GM12874 (cell line): ENCODE measurements around the gene KCNJ15.

Source experiments
- TF ChIP-seq, protein P1 (sequence below): IDR thresholded peaks from 2 replicates; pipeline ENCODE4 v1.5.1; 2011; ENCODE audit warnings: low read depth, mild to moderate bottlenecking, control low read depth, low read length, moderate library complexity; ENCODE audit not compliant: insufficient read depth

Gene KCNJ15

GRCh38 chr21:38257667-38258066 lies 876 bp downstream of the KCNJ15 start:
- TF ChIP-seq, protein P1, sequence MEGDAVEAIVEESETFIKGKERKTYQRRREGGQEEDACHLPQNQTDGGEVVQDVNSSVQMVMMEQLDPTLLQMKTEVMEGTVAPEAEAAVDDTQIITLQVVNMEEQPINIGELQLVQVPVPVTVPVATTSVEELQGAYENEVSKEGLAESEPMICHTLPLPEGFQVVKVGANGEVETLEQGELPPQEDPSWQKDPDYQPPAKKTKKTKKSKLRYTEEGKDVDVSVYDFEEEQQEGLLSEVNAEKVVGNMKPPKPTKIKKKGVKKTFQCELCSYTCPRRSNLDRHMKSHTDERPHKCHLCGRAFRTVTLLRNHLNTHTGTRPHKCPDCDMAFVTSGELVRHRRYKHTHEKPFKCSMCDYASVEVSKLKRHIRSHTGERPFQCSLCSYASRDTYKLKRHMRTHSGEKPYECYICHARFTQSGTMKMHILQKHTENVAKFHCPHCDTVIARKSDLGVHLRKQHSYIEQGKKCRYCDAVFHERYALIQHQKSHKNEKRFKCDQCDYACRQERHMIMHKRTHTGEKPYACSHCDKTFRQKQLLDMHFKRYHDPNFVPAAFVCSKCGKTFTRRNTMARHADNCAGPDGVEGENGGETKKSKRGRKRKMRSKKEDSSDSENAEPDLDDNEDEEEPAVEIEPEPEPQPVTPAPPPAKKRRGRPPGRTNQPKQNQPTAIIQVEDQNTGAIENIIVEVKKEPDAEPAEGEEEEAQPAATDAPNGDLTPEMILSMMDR: no peak

DNA sequence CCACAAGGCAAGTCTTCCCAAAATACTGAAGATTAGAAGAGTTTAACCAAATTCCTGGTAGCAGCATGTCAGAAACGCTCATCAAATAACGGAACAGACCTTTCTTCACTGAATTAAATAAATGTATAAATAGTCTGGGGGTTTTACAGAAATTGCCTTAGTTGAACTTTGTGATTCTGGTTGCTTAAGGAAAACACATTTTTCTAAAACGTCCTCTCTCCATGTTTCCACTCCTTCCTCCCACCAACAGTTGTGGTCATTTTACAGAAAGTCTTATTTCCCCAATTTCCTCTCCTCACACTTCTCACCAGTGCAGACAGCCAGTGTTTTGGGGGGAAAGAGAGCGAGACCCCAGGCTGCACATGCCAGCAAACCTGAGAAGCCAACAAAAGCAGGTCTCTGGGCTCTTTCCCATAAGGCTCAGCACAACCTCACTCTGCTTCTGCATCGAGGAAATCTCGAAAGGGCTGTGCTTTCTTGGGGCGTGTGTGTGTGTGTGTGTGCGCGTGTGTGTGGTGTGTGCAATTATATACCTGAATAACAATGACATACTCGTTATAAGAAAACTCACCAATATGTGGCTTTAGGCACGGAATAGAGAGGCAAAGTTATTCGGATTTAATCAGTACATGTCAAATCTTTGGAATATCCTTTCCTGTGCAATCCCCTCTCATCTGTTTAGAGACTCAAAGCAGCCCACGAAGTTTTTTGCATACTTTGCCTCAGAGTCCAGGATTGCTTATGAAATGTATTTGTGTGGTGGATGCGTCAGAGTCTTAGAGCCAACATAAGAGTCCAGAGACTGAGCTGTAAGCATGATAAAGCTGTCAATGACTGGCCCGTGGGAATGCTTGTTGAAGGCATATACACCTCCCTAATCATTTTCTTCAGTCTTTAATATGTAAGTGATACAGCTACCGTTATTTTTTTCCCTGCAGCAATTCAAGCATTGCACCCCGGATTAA lies 2.0 kb downstream of the KCNJ15 start:
- TF ChIP-seq, protein P1: no peak

DNA sequence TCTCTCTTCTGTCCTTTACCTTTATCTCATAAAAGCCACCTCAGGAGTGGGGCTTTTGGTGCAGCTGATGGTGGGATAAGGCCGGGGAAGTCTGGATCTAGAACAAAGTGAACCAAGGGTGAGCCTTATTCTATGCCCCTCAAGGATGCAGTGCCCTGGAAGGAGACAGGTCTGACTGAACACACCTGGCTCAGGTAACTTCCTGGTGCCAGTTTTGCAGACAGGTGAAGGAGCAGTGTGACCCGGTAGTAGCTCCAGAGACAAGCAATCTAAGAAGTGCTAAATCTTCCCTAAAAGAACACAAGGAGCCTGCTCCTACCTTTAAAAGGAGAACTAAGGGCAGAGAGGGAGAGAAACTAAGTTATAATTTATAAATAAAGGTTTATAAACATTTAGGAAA lies 2.9 kb downstream of the KCNJ15 start:
- TF ChIP-seq, protein P1: no peak

GRCh38 chr21:38260426-38260825 lies 3.6 kb downstream of the KCNJ15 start:
- TF ChIP-seq, protein P1: no peak

DNA sequence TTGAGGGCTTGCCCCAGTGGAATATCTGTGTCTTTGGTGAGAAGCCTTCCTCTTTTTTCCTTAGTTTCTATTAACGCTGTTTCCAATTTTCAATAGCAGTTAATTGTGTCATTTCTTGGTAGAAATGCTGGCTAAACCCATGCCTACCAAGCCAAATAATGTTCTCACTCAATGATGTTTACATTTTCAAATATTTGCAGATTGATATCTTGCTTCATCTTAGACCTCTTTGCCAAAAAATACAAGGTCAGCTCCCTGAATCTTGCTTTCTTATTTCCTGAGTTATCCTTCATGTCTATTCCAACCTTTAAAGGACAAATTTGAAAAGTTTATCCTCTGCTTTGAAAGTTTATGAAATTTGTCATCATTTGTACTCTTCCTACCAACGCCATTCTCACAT lies 5.1 kb downstream of the KCNJ15 start:
- TF ChIP-seq, protein P1: no peak

GRCh38 chr21:38263493-38263892 lies 6.7 kb downstream of the KCNJ15 start:
- TF ChIP-seq, protein P1: no peak

DNA sequence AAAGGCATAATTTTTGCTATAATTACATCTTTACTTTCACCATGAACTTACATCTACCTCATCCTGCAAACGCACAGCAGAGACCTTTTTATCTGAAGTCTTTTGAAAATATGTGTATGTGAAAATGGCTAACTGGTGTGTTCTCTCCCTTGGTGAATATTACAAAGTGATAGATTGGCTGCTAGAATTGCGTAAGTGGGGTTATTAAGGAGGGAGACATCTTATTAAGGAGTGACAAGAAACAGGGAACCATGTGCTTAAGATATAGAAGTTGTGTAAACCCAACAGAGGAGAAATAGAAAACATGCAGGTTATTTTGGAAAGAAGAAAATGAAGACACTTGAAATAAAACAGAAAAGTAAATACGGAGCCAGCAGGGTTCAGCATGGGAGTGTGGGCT lies 7.8 kb downstream of the KCNJ15 start:
- TF ChIP-seq, protein P1: no peak
